GM21528 (cell line): ENCODE measurements around the gene RUFY4.
"Not testable (repeated sequence)": the region's sequence is repeated elsewhere in the genome, so short reads cannot be mapped to it uniquely, and the experiment has no call there.

Experiments
- ATAC-seq: cut with Tn5 transposase; IDR thresholded peaks from one replicate; pipeline ENCODE4 v1.9.1; 2021; ENCODE audit warnings: mild to moderate bottlenecking, moderate library complexity; ENCODE audit not compliant: unreplicated experiment, low FRiP score

RUFY4 gene

GRCh38 chr2:218031261-218031660 lies 37.8 kb upstream of the RUFY4 start:
- no peak for ATAC-seq

DNA sequence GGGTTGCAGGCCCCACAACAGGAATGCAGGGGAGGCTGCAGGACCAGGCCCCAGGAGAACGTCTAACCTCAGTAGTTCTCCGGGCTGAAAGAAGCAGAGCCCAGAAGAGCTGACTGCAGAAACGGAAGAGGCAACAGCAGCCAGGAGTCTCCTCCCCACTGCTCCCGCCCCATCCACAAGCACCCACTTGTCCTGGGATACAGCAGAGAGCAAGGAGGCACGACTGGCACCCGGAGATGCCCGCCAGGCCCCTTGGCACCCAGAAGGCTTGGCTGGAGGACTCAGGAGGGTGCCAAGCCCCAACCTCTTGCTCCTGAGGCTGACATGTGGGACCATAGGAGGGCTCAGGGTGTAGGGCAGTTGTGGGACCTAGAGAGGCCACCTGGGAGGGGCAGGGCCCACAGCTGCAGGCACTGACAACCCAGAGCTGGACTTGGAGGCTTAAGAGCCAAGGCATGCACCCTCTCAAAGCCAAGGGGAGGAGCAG lies 37.2 kb upstream of the RUFY4 start:
- no peak for ATAC-seq

DNA sequence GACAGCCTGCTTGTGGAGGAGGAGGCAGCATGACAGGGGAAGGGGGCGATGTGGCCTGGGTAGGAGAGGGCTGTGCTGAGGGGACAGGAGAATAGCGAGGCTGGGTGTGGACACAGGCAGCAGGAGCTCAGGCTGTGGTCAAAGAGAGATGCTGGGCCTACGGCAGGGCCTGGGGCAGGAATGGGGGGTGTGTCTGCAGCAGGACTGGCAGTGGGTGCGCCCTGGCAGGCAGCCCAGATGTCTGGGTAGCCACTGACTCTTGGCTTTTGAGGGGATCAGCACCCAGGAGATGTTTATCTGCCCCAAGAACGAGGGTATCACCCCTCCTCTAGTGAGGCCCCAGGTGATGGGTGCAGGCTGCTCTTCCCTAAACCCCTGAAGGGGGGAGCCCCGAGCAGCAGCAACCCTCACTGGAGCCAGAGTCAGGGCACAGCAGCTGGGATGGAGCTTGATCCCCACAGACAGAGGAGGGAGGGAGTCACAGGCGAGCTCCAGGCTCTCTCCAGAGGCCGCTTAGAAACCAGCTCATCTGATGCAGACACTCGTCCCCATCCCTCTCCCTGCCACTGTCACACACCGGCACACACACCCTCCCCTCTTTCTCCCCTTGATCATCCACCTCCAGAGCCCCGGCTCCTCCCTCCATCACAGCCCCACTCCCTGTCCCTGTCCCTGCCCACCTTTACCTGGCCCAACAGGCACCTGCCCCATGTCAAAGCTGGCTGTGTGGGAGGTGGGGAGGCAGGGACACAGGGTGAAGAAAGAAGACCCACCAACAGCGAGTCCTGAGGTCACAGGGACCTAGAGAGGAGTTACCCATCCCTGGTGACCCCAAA lies 36.5 kb upstream of the RUFY4 start:
- no peak for ATAC-seq

- no peak for ATAC-seq
Observed at GRCh38 chr2:218033208-218033589, 35.9 kb upstream of the RUFY4 start.

DNA sequence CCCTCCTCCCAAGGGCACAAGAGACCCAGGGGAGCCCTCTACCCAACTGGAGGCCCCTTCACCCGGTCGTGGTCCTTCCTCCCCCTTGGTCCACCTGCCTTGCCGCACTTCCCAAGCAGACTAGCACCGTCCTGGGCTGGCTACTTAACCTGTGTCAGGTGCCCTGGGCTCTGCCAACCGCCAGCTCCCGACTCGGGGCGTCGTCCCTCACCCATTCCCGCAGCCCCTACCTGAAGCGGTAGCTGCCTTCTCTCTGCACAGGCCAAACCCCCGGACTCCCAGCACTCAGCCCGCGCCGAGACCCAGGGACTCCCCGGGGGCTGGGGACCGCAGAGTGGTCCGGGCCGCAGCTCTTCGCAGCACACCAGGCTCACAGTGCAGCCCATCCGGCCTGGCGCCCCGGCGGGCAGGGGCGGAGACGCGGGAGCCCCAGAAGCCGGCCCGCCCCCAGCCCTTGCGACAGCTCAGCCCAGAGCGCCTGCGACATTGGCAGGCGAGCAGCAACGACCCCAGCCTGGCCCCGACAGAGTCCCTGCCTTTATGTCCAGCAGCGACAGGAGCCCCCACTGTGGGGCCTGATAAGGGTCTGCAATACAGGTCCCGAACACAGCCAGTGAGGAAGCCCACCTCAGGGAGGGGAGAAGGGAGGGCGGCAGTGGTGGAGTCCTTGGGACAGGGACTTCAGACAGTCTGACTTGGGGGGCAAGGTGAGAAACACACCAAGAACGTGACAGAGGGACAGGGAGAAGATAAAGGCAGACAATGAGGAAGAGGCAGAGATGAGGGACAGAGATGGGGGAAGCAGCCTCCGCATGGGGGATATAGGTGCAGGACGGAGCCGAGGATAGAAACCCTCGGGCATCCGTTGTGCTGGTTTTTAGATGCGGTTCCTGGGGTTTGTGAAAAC lies 35.2 kb upstream of the RUFY4 start:
- no peak for ATAC-seq

DNA sequence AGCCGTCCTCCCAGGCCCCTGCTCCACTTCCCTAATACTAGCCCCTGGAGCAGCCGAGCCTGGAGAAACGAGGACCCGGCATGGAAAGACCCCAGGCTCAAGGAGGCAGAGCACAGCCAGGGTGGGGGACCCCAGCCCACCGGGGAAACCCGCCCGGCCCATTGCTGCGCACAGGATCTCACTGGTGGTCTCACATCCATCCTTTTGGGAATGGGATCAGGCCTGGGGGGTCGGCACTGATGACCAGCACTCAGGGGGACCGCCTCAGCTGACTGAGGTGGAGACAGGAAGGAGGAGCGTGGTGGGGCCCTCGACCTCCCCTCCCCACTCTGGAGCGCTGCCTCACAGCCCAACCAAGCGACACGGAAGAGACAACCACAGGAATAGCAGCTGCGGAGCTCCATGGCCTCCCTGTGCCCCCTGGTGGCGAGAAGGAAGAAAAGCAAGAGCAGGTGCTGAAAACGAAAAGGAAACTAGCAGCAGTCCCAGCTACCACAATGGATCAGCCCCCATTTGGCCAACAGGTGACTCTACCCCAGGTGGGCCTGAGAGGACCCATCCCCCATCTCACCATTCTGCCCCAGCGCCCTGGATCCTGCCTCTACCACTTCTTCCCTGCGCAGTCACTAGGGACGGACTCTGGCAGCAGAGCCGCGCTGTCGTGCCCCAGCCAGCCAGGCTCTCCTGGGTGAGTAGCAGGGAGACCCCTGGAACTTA lies 34.4 kb upstream of the RUFY4 start:
- ATAC-seq, result peak; percentile 74

- ATAC-seq, result no peak
Observed at GRCh38 chr2:218035463-218036100, 33.5 kb upstream of the RUFY4 start.

DNA sequence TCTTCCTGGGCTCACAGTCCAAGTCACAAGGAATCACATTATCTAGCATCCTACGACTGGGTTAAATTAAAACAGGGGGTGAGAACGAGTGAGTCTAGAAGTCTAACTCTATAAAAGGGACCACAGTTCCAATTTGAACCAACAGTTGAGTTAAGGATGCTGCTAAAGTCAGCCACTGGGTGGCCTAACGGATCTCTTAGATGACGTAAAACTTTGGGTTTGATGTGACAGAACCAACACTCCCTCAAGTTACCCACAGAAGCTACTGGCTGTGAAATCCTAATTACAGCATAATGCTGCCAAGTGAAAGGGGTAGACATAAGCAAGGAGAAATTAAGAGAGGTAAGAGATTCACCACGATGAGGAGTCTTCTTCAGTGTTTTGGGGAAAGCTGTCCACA lies 32.7 kb upstream of the RUFY4 start:
- no peak for ATAC-seq

DNA sequence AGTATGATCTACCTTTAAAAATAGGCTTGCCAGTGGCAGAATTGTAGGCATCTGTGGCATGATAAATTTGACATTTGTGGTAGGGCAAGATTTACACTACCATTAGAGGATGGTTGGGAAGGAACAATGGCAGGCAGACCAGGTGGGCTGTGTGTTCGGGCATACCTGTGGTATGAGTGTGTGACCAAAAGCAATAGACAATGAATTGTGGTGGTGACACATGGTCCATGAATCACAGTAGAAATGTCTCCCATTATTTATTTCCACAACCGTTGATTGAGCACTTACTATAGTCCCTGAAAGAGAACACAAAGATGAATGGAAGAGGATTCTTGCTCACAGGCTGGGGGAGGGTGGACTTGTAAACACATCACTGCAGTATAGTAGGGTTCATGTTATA lies 29.9 kb upstream of the RUFY4 start:
- no peak for ATAC-seq

GRCh38 chr2:218040883-218041282 lies 28.2 kb upstream of the RUFY4 start:
- no peak for ATAC-seq

DNA sequence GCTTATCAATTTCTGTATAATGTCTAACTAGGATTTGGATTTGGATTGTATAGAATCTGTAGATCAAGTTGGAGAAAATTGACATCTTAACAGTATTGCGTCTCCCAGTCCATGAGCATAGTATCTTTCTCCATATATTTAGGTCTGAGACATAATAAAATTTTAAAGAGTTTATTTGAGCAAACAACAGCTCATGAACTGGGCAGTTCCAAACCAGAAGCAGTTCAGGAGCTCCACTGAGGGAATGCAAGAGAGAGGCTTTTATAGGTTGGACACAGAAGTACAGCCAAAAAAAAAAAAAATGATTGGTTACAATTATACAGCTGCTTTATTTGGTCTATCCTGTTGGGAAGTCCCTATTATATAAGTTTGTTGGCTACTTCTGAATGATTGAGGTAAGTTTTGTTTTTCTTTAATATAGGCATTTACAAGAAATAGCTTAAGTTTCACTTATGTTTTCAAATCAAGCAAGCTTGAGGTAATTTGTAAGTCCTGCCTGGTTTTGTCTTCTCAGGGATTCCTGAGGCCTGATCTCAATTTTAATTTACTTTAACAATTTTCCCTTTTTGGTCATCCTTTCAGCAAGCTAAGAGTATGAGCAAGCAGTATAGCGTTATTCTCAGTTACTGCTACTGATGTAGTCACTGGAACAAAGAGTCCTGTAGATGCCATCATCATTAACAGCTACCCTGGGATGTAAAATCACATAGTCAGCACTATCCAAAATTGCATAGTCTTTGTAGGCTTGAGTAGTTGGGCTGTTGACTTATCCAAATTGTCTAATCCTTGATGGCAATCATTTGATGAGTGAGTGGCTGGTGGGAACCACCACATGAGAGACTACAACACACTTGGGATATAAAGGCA lies 27.5 kb upstream of the RUFY4 start:
- no peak for ATAC-seq

DNA sequence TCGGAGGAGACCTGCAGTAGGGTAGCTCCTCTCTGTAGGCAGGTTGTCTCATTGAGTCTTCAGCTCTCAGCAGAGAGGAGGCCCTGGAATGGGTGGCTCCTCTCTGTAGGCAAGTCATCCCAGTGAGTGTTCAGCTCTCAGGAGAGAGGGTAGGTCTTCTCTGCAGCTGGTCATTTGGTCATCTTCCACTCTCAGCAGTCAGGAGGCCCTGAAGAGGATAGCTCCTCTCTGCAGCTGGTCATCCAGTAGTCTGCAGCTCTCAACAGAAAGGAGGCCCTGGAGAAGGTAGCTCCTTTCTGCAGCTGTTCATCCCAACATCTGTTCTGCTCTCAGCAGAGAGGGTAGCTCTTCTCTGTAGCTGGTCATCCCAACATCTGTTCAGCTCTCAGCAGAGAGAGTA lies 26.0 kb upstream of the RUFY4 start:
- ATAC-seq, result no peak

DNA sequence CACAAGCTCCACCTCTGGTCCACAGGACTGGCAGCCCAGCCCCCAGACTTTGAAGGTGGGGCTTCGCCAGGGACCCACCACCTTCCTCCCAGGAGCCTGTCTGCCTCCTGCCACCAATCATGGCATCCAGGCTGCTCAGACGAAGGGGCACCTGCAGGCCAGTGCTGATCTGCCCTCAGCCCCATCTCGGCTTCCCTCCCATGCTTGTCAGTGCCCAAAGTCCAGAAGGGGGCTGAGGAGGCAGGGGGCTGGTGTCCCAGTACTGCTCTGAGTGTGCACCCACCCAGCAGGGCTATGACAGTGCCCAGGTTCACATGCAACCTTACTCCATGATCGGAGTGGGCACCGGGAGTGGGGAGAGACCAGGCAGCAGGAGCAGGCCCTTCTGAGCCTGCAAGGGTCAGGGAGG lies 25.3 kb upstream of the RUFY4 start:
- ATAC-seq, result no peak

DNA sequence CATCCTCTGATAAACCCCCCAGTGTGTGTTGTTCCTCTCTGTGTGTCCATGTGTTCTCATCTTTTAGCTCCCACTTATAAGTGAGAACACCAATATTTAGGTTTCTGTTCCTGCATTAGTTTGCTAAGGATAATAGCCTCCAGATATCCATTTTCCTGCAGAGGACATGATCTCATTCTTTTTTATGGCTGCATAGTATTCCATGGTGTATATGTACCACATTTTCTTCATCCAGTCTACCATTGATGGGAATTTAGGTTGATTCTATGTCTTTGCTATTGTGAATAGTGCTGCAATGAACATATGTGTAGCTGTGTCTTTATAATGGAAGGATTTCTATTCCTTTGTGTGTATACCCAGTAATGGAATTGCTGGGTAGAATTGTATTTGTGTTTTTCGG lies 24.5 kb upstream of the RUFY4 start:
- not testable (repeated sequence) for ATAC-seq

DNA sequence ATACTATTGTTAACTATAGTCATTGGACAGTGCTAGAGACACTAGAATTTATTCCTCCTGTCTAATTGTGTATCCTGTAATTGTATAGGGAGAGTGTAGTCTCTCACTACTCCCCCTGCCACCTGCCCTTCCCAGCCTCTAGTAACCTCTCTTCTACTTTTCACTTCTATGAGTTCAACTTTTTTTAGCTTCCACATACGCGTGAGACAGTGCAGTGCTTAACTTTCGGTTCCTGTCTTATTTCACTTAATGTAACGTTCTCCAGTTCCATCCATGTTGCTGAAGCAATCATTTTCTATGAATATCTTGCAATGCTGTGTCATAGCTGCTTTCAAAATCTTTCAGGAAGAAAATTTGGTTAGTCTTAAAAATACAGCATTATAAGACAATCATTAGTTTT lies 22.8 kb upstream of the RUFY4 start:
- ATAC-seq, result peak; percentile 80

DNA sequence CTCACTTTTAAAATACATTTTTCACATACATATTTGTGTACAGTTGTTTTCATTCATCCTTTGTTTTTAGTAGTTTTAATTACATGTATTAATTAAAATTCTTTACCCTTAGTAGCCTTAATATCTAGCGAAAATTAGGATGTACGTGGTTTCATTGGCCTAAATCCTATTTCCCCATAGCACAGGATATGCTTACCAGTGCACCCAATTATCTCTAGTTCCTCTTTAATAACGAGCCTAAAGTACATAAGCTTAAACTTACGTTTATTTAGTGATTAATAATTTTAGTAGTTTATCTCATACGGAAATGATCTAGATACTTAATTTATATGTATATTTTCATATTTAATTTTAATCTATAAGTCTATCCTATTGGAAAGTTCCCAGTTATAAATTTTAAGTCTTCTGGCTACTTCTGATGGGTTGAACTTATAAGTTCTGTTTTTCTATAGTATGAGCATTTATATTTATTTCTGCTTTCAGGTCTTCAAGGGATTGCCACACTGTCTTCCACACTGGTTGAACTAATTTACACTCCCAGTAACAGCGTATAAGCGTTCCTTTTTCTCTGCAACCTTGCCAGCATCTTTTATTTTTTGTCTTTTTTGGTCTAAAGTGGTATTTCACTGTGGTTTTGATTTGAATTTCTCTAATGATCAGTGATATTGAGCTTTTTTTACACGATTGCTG lies 21.4 kb upstream of the RUFY4 start:
- ATAC-seq, result no peak

DNA sequence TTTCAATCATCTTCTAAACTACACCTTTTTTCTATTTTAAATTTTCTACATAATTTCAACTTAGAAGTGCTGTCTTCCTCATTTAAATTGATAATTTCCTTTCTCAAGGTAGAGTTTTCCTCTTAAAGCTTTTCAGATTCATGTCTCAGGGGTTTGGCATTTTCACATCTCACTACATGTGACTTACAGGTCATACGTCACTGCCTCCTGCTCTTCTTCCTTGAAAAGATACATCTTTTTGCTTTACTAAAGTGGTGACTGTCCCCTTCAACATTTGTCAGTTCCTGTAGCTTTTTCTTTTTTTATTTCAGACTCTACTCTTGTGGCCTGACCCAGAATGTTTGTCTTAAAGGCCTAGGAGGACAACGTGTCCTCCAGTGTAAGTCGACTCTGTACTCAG lies 17.1 kb upstream of the RUFY4 start:
- no peak for ATAC-seq

DNA sequence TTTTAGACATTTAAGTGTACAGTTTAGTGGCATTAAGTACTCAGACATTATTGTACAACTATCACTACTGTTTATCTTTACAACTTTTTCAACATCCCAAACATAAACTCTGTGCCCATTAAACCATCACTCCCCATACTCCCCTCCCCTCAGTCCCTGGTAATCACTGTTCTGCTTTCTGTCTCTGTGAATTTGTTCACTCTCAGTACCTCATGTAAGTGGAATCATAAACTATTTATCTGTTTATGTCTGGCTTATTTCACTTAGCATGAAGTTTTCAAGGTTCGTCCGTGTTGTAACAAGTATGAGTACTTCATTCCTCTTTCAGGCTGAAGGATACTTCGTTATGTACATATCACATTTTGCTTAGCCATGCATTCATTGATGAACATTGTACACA lies 9.8 kb upstream of the RUFY4 start:
- ATAC-seq, result no peak

GRCh38 chr2:218060118-218060517 lies 8.9 kb upstream of the RUFY4 start:
- no peak for ATAC-seq
